ENCODE results near the gene MRGPRE.

Gene MRGPRE

DNA sequence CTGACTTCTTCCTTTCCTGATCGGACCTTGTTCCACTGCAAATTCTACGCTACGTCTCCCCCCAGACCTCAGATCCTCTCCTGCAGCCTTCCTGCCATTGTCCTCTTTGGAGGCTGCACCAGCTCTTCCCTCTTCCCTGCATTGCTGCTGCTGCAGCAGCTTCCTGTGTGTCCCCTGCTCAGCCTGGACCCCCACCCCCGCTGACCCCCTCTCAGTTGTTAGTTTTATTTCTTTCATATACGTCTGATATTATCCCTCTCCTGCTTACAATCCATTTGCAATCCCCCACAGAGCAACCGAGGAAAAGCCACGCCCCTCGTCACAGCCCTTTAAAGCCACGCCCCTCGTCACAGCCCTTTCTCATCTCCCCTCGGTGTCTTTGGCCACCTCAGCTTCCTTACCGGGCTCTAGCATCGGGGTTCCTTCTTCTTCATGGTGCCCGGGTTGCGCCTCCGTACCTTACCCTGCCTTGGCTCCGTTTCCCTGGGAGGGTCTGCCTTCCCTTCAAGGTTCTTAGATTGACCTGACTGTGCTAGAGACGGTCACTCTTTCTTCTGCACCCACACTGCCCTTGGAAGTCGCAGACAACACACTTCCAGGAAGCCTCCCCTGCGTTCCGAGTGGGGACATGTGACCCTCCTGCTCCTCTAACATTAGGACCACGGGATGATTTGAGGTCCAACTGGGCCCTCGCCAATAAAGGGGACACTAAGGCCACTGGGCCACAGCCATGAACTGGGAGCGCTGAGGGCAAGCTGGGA lies 18.4 kb downstream of the MRGPRE start:
- DNase-seq = no peak

DNA sequence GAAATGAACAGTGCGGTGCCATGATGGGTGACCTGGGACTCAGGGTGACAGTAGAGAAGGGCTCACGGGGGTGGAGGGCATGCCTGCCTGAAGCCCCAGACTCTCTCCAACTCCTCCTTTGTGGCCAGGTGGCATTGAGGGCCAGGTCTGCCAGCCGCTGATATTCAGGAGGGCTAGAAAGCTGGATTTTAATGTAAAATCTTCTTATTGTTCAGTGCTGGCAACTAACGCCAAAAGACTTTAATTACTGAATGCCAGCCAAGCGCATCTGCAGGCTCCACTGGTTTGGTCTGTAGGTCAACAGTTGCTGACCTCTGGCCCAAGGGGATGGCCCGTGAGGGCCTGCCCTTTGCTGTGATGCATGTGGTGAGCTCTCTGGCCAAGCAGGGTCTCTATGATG lies 23.9 kb downstream of the MRGPRE start:
- DNase-seq = no peak

DNA sequence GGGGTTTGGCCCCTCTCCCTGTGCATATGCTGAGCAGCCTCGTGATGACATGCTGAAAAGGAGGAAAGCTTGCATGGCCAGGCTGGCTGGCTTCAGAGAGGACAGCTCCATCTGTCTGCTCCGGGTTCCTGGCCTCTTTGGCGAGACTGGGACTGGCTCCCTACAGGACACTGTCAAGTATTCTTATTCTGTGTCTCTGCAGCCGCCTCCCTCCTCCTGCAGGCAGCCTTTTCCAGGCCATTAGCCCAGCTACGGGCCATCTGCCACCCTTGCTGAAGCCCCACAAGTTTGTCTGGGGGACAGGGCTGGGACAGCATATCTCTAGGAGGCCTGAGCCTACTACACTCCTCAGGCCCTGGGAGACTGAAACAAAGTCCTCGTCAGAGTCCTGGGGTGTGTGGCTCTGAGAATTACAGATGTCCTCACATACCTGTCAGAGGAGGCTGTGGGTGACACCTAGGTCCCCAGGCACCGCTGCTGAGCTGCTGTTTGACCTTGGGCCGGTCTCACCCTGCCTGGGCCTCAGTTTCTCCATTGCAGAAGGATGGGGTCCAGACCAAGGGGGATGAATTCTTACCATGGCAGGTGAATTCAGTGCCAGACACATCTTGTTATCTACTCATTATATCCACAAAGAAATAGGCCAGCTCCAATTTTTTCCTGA lies 24.6 kb downstream of the MRGPRE start:
- no peak for DNase-seq

DNA sequence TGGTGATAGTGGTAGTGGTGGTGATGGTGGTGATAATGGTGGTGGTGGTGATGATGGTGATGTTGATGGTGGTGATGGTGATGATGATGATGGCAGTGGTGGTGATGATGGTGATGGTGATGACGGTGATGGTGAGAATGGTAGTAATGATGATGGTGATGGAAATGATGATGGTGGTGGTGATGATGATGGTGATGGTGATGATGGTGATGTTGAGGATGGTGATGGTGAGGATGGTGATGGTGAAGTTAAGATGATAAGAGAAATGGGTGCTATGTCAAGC lies 25.4 kb downstream of the MRGPRE start:
- no peak for DNase-seq

DNA sequence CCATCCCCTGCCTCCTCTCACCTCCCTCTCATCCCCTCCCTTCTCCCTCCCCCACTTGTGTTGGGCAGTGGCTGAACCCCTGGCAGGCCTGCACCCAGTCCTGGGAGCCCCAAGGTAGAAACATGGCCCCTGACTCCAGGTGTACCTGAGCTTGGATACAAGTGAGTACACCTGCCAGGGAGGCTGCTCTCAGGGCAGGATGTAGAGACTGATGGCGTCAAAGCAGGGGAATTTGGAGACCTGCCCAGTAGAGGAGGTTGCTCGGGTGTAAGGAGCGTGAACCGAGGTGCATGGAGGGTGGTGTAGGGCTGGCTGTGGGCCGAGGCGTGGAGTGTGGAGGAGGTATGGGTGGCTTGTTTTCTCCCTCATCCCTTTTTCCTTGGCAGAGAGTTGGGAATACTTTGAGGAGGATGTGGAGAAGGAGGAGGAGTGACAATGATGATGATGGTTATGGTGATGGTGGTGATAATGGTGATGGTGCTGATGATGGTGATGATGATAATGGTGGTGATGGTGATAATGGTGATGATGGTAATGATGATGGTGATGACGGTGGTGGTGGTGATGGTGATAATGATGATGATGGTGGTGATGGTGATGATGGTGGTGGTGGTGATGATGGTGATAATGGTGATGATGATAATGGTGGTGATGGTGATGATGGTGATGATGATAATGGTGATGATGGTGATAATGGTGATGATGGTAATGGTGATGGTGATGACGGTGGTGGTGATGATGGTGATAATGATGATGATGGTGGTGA lies 25.9 kb downstream of the MRGPRE start:
- DNase-seq = no peak

DNA sequence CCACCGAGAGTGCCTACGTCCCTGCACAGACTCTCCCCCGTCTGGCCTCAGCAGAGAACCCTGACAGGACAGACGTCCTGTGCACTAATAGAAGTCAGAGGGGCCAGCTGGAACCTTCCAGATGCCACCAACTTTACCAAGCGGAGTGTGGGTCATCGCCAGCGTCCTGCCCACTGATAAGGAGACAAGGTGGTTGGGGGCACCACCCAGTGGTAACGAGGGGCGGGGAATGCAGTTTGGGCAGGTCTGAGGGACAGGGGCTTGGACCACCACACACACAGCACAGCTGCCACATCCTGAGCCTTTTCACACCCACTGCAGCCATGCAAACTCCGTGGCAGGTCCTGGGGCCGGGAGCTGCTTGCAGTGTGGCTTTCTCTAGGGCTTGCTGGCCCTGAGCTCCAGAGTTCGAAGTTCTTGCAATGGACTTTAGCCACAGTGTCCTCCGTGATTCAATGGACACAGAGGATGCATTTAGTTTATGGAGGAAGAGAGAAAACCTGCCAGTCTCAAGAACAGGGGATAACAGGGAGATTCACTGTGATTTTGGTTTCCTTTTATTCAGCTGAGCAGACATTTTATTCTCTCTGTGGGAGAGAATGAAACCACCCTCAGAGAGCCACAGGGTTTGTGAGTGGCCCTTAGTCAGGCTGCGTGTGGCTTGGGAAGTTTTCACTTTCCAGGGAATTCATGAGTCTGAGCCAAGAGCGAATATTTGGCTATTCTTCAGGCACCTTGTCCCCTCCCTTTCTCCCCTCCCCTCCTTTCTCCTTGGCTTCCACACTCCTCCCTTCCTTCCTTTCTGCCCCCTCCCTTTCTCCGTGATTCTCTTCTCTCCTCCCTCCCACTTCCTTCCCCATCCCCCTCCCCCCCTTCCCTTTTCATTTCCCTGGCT lies 26.7 kb downstream of the MRGPRE start:
- DNase-seq = no peak

DNA sequence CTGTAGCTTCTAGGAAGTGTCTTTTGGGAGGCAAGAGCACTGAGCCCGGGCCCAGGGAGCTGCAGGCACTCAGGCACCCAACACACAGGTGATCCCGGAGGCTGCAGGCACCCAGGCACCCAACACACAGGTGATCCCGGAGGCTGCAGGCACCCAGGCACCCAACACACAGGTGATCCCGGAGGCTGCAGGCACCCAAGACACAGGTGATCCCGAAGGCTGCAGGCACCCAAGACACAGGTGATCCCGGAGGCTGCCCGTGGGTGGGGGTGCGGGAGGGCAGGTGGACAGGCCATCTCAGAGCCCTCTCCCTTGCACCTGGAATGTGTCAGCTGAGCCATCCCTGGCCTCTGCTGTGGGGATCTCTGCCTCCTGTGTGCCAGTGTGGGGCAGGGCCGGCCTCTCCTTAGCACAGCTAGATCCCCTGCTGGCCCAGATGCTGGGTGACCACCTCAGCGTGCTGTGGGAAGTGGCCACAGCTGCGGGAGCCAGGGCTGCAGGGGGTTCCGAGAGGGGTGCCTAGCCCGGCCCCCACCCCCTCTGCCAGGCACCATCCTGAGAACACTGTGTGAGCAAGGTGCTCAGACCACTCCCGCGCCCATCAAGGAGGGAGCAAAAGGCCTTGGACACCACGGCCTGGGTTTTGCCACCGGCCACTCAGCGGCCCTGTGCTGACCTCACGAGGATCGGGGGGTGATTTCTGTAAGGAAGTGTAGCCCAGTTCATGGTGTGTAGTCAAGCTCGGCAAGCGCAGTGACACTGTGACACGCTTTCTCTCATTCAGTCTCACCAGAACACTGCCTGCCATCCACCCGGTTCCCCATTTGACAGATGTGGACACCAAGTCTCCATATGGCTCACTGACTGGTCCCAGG lies 27.8 kb downstream of the MRGPRE start:
- DNase-seq = no peak

DNA sequence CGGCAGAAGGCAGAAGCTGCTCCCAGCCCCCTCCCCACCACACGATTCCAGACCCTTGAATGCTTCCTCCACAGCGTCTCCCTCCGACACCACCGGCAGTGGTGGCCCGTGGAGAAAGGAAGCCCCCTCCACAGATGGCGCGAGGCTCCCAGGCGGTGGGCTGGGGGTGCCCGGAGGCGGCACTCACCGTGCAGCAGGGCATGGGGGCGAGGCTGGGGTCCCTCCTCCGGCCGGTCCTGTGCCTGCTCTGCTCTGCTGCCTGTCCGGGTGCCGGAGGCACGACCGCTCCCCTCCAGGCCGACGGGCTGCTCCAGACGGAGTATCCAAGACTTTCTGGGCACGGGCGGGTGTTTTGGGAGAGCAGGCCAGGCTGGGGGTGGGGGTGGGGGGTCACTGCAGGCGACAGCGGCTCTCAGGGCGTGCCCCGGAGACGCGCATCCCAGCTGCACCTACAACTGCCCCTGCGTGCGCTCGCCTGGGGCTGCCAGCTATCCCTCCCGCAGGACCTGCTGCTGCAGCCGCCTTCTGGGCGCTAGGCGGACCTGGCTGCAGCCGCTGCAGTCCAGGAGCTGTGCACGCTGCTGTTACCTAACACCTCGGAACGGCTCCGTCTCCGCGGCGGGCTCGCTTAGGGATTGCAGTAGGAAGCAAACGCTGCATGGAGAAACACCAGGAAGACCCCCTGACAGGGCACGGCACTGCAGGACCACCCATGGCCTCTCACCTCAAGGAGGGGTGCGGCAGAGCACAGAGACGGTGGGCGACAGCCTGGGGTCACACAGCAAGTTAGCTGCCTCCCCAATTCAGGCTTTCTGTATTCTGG lies 28.8 kb downstream of the MRGPRE start:
- no peak for DNase-seq

DNA sequence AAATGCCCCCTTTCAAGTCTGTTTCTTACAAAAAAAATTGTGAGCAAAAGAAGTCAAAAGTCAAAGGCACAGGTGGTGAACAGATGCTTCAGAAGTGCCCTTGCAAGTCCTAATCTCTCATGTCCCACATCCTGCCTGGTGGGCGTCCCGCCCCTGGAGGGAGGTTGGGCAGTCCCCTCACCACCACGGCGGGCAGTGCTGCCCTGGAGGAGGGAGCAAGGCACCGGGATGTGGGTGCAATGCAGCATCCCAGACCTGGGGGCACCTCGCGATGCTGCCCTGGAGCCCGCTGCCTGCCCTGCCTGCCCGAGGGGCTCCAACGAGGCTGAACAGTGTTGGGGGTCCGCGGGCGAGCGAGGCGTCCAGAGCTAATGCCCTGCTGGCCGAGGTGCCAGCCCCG lies 29.5 kb downstream of the MRGPRE start:
- DNase-seq = no peak

DNA sequence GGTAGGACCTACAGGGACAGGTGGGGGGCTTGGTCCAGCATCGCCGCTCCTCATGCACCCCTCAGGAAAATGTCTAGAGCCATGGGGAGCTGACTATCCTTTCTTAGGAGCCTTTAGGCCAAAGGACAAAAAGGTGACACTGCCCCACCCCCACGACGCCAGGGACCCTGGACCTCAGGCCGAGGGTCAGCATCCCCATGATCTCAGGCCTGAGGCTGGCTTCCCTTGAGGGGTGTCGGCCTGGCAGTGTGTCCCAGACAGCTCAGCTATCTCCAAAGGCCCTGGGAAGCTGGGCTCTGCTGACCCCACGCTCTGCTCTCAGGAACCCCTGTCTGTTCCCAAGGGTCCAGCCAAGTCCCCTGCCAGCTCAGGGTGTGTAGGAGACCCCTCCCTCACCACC lies 29.9 kb downstream of the MRGPRE start:
- DNase-seq = no peak

DNA sequence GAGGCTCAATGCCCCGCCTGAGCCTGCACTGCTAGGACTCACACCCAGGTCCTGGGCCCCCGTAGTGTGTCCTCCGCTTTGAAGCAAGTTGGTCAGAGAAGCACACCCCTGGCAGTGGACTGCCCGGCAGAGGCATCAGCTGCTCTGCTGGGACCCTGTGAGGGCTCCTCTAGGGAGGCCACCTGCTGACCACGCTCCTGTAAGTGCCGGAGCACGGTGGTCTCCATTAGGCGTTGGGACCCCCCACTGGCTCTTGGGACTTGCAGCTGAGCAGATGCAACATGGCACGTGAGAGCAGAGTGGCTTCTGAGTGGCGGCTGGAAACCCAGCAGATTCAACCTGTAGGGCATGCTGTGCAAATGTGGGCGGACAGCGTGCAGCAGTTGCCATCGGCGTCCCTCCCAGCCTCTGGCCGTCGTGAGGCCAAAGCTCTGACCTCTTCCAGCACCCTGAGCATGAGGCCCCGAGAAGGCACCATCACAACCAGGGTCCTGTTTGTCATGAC lies 30.5 kb downstream of the MRGPRE start:
- DNase-seq = no peak

DNA sequence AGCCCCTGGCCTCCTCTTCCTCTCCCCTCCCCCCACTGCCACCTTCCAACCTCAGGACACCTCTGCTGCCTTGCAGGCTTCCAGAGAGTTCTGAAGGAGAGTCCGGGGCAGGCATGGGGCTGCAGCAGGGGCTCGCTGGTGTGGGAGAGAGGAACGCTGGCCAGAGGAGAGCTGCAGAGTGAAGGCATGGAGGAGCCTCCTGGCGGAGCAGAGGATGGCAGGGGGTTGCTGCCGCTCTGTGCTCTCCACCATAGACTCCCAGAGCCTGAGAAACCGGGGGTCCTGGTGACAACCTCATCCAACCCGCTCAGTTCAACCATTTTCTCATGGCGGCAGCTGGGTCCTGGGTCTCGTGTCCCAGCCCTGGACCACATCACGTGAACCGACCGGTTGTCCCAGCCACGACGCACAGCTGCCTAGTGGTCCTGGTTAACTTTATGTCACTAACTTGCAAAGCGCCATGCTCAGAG lies 31.1 kb downstream of the MRGPRE start:
- DNase-seq = no peak

DNA sequence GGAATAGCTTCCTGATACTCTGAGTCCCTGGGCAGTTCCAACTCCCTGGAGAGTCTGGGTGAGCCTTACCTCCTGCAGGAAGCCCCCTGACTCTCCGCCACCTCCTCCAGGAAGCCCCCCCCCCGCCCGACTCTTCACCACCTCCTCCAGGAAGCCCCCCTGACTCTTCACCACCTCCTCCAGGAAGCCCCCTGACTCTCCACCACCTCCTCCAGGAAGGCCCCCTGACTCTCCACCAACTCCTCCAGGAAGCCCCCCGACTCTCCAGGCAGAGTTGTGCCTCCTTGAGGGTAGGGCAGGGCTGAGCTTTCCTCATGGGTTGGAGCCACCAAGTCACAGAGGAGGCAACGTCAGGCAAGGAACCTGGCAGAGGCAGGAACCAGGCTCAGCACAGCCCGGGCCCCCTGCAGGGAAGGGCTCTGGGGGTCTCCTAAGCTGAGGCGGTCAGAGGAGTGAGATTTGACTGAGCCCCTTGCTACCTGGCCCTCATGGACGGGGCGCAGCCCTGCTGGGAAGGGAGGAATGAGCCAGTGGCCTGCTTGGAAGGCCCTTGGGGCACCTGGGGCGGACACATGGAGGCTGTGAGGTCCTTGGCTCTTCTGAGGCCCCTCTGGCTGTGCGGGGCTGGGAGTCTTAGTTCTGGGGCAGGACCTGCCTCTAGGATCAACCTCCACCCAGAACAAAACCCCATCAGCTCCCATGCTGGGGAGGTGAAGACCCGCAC lies 31.7 kb downstream of the MRGPRE start:
- DNase-seq = no peak

DNA sequence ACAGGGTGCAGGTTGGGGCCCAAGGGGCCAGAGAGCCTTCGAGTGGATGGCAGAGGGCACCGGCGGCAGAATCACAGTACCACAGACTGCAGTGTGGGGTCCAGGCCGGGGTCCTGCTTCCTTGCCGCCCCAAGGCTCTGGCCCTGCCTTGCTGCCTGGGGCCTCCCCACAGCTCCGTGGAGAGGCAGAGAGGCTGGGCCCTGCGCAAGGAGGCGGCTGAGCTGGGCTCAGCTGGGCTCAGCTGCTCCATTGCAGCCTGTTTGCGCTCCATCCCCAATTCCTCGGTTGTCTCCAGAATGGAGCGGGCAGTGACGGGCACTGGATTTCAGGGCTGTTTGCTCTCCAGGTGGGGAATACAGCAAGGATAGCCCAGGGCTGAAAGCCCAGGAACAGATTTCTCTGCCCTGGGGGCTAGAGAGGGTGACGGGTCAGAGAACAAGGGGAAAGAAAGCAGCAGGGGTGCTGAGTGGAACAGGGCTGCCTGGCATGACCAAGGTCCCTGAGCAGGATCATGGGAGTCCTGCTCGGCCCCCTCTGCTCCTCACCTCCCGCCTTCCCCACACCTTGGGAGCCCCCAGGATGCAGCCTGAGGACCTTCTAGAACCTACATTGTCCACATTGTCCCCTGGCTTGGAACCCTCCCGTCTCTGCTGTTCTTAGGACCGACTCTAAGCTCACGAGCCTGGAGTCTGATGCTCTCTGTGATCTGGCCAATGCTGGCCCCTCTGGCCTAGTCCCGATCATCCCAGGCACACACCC lies 32.5 kb downstream of the MRGPRE start:
- no peak for DNase-seq

DNA sequence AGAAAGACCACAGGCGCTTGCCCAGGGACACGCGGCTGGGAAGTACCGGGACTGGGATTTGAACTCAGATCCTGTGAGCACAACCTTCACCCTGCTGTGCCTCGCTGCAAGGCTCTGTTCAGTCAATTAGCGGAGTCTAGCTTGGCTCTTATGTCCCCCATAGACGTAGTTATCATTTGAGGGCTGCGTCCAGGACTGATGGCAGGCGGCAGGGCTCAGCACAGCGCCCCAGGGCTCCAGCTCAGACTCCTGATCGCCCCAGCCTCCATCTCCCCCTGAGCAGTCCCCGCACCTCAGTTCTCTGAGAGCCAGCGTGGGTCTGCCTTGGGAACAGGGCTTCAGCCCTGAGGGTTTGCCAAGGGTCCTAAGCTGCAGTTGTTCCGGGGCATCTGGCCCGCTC lies 33.4 kb downstream of the MRGPRE start:
- no peak for DNase-seq

DNA sequence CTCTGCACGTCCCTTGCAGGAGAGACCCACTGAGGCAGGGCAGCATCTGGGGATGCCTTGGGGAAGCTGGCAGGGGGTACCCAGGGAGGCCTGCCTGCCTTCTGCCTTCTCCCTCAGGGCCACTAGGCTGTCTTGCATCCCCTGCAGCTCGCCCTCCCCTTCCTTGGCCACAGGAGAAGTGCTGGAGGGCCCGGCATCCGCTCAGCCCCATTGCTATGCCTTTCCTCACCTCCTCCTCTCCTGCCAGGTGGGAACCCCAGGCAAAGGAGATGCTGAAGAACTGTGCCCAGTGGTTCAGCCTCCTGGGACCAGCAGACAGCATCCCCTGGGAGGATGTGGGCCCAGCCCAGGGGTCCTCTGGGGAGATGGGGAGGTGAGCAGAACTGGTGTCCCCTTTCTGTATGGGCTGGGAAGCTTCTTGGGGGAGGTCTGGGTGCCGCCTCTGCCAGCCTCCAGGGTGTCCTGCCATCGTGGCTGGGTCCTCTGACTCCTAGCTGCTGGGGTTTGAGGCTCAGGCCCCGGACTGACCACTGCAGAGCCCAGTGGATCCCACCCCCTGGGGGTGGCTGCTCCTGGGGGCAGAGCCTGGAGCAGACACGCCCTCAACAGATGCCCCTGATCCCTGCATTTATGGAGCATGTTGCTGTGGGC lies 34.2 kb downstream of the MRGPRE start:
- no peak for DNase-seq

DNA sequence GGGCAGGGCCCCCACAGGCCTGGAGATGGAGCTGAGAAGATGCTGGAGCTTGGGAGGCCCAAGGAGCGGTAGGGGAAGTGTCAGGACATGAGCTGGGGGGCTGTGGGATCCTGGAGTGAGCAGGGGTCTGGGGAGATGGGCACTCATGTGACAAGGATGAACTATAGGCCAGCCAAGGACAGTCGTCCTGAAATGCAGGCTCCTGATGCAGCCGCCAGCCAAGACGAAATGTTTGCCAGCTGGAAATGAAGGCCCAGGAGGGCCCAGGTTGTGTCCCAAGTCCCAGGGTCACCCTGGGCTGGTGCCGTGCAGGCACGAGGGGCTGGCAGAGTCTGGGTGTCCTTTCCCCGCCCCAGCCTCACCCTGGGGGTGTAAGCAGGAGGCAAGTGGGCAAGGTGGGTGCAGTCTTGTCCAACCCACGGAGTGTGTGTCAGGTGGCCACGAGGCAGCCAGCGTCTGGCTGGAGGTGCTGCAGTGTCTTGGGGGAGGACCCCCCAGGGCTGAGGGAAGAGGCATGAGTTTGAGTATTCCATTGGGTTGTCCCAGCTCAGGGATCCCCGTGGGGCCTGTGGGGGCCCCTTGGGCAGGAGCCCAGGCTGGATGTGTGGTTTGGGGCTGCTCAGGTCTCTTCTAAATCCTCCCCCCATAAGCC lies 35.0 kb downstream of the MRGPRE start:
- no peak for DNase-seq
